H1 (cell line): Measurements from ENCODE around the gene KIAA0586. TPM values are rescaled to one million over a fixed set of nuclear protein-coding genes. Genes with fewer than 3 reads are reported as not detected.

Source experiments
- GABPA ChIP-seq: IDR thresholded peaks from 2 replicates; pipeline ENCODE4 v1.6.1; 2011; ENCODE audit warnings: mild to moderate bottlenecking, low read length, moderate library complexity, borderline replicate concordance; ENCODE audit not compliant: insufficient read depth
- POLR2AphosphoS5 ChIP-seq: IDR thresholded peaks from 2 replicates; pipeline ENCODE4 v1.6.1; 2011; ENCODE audit warnings: low read depth, low read length
- RBBP5 ChIP-seq: IDR thresholded peaks from 2 replicates; pipeline ENCODE4 v1.7.1; 2012; ENCODE audit warnings: low read depth, mild to moderate bottlenecking, inconsistent platforms, low read length, moderate library complexity, borderline replicate concordance
- TAF1 ChIP-seq: IDR thresholded peaks from 2 replicates; pipeline ENCODE4 v1.6.1; 2011; ENCODE audit warnings: mild to moderate bottlenecking, low read depth, low read length
- polyA plus RNA-seq, 7 experiments: library from polyadenylated mRNA; depleted of rRNA in 3 of 7; stranded (reverse) in 5 of 7; unstranded in 2 of 7; fragments of >200 nt in 5 of 7; fragments of 200-250 nt in 2 of 7; gene quantifications; 1 replicate in 5 of 7; 2 replicates in 1 of 7; 4 replicates in 1 of 7; pipeline versions ENCODE4 v1.2.1 to v1.2.3, GENCODE V29; 2011 to 2013; ENCODE audit warnings: missing spikeins in 2 of 7, mixed read lengths in 2 of 7
- total RNA-seq: library from RNA; stranded (reverse); fragmentation: NEBNext Ultra II Directional; extraction: Animal tissue kit (Norgen Biotek cat#: 25700); gene quantifications from 2 replicates; pipeline ENCODE4 v1.2.1, GENCODE V29; 2021
- TF ChIP-seq, protein P1 (sequence below), 3 experiments: IDR thresholded peaks; 1 replicate in 2 of 3; 2 replicates in 1 of 3; pipeline versions ENCODE4 v1.5.1 to v1.6.1; 2011; ENCODE audit warnings: low read length in 3 of 3, mild to moderate bottlenecking in 3 of 3, inconsistent platforms in 2 of 3, low read depth in 1 of 3, moderate library complexity in 1 of 3; ENCODE audit not compliant: insufficient read depth in 1 of 3; ENCODE audit errors: control extremely low read depth in 1 of 3

Gene KIAA0586
- total and polyA plus RNA-seq, 2 of the 8 experiments (the other 6 are each of a cell fraction or from before 2014, with no cell fraction given), result 7.2 to 24.8 TPM

DNA sequence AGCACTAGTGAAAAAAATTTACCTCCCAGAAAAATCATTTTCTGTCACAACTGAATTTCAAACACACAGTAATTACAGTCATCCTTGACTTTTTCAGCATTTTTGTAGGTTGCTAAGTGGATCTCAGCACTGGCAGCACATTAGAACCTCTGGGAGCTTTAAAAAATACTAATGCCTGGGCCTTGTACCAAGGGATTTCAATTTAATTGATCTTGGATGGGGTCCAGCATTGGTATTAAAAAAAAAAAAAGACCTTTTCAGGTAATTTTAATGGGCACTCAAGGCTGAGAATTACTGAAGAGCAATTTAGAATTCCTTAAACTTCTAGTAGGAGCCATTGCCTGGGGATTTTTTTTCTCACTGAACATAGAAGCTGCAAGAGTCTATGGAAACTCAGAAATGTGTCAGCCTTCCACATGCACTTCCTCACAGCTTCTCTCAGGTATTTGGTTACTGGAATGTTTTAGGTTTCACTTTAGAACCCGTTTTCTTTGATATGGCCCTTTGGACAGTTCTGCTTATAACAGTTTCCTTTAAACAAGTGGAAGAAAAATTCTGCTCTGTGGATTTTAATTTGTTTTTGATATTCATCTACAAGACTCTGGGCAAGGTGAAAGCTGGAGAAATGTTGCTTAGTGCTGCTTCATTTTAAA is 121.7 kb downstream of the KIAA0586 start (continued):
- no peak for TF ChIP-seq TAF1
- no peak for TF ChIP-seq GABPA
- TF ChIP-seq RBBP5, result no peak
- TF ChIP-seq, protein P1, sequence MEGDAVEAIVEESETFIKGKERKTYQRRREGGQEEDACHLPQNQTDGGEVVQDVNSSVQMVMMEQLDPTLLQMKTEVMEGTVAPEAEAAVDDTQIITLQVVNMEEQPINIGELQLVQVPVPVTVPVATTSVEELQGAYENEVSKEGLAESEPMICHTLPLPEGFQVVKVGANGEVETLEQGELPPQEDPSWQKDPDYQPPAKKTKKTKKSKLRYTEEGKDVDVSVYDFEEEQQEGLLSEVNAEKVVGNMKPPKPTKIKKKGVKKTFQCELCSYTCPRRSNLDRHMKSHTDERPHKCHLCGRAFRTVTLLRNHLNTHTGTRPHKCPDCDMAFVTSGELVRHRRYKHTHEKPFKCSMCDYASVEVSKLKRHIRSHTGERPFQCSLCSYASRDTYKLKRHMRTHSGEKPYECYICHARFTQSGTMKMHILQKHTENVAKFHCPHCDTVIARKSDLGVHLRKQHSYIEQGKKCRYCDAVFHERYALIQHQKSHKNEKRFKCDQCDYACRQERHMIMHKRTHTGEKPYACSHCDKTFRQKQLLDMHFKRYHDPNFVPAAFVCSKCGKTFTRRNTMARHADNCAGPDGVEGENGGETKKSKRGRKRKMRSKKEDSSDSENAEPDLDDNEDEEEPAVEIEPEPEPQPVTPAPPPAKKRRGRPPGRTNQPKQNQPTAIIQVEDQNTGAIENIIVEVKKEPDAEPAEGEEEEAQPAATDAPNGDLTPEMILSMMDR (IDR thresholded peaks at IDR 0.05; ENCODE audit: control extremely low read depth in 1 of 3, insufficient read depth in 1 of 3, low read depth in 1 of 3, low read length in 3 of 3), result no peak
- TF ChIP-seq POLR2AphosphoS5, result no peak
- TF ChIP-seq, all 59 proteins: peak for 0
